ENCODE results near the gene TSPAN14.

TSPAN14 gene

DNA sequence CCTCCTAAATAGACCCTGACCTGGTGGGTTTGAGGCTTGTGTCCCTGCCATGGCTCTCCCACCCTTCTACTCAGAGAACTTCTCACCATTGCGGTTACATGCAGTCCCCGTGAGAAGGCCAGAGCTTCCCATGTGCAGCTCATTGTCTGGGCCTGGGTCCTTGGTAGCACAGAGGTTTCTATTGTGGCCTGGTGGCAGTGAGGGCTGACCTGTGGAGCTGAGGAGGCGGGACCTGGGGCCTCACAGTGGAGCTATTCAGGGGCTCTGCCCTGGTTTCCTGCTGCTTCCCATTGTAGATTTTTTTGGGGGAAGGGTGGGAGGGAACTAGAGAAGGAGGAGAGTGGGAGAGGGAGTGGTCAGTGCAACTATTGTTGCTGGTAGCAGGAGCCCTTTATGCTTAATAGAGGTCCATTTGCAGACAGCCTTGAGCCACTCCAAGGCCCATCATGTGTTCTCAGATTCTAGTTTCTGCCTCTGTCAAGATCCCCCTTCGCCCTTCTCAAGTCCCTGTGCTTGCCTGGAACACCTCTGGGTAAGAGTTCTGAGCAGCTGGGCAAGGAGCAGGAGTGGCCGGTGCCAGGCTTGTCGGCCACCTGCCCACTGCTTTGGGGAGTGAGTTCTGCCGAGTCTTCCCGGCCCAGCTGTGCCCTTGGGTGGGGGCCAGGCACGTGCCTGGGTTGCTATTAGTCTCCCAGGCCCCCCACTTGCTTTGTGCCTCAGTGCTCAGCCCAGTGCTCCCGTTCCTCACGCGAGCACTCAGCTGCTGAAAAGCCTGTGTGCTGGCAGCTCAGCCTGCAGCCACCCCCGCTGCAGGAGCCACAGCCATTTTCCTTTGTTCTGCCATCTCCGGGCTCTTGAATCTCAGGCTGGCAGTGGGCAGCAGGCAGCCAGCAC lies 10.7 kb downstream of the TSPAN14 start:
- WGBS, 2 experiments (ENCODE audit: insufficient coverage in 2 of 2): 27 to 39% methylated on average over 12 to 13 of the region's 14 CpGs
- Histone ChIP-seq H3K9me3 (ENCODE audit: control insufficient read depth, low read length) (no peaks in the 10 kb centered on the region), H3K36me3 (ENCODE audit: control insufficient read depth, insufficient read depth, low read length) (peaks cover 20% of the 10 kb centered on the region), H3K4me1 (ENCODE audit: control insufficient read depth, insufficient read depth, low read length, poor library complexity, severe bottlenecking) (peaks cover 84% of the 10 kb centered on the region), H3K4me3 (ENCODE audit: extremely low read depth, insufficient read depth, low read length, poor library complexity, severe bottlenecking) (no peak overlapping the region), H3K27ac (ENCODE audit: low read depth, low read length, severe bottlenecking) (peak overlapping the region; percentile 93)

DNA sequence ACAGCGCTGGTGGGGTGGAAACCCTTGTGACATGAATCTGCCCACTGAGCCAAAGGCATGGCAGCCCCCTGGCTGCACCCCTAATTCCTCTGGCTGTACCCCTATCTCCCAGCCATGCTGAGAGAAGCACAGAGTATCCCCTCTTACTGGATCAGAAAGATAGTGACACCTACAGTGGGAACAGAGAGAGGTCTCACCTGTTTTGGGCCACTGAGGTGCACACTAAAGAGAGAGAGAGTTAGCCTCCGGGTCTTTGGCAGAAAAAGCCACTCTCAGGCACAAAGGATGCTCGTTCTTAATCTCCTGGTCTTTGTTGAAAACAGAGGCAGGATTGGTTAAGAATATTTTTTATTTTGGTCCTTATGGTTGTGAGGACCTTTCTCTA lies 11.3 kb downstream of the TSPAN14 start:
- Histone ChIP-seq H3K9me3 (ENCODE audit: control insufficient read depth, low read length) (no peaks in the 10 kb centered on the region), H3K4me1 (ENCODE audit: control insufficient read depth, insufficient read depth, low read length, poor library complexity, severe bottlenecking) (peaks cover 78% of the 10 kb centered on the region), H3K27ac (ENCODE audit: low read depth, low read length, severe bottlenecking) (peak overlapping the region; percentile 93), H3K4me3 (ENCODE audit: extremely low read depth, insufficient read depth, low read length, poor library complexity, severe bottlenecking) (no peak overlapping the region), H3K36me3 (ENCODE audit: control insufficient read depth, insufficient read depth, low read length) (peaks cover 25% of the 10 kb centered on the region)
- 51 to 65% methylated on average over 2 to 3 of the region's 3 CpGs for WGBS, 2 experiments (ENCODE audit: insufficient coverage in 2 of 2)

DNA sequence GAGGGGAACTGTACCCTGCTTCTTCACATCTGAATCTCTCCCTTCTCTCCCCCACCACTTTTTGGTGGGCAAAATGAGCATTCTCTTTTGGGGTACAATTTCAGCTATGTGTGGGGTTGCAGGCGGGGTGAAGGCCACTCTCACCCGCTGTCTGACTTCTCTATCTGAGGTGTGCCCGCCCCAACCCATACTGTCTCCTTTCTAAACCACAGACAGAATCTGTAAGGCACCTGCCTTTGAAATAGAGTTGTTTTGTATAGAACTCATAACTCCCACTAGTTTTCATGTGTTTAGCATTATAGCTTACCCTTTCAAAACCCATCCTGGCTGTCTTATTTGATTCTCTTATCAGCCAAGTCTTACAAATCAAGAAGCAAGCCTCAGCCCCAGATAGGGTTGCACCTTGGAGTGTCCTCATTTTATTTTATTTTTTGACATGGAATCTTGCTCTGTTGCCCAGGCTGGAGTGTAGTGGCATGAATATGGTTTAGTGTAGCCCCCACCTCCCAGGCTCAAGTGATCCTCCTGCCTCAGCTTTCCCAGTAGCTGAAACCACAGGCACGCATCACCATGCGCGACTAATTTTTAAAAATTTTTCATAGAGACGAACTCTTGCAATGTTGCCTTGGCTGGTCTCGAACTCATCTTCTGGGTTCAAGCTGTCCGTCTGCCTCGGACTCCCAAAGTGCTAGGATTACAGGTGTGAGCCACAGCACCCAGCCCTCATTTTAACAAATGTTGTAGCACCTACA lies 11.9 kb downstream of the TSPAN14 start:
- 87 to 96% methylated on average over 7 of the region's 10 CpGs for WGBS, 2 experiments (ENCODE audit: insufficient coverage in 2 of 2)
- no peaks in the 10 kb centered on the region for H3K9me3 ChIP-seq (ENCODE audit: control insufficient read depth, low read length)
- H3K4me1 ChIP-seq (ENCODE audit: control insufficient read depth, insufficient read depth, low read length, poor library complexity, severe bottlenecking): peaks cover 72% of the 10 kb centered on the region
- no peak overlapping the region for H3K4me3 ChIP-seq (ENCODE audit: extremely low read depth, insufficient read depth, low read length, poor library complexity, severe bottlenecking)
- no peak overlapping the region for H3K27ac ChIP-seq (ENCODE audit: low read depth, low read length, severe bottlenecking)
- H3K36me3 ChIP-seq (ENCODE audit: control insufficient read depth, insufficient read depth, low read length): peaks cover 28% of the 10 kb centered on the region

- Histone ChIP-seq H3K36me3 (ENCODE audit: control insufficient read depth, insufficient read depth, low read length) (peaks cover 28% of the 10 kb centered on the region), H3K27ac (ENCODE audit: low read depth, low read length, severe bottlenecking) (no peak overlapping the region), H3K4me3 (ENCODE audit: extremely low read depth, insufficient read depth, low read length, poor library complexity, severe bottlenecking) (no peak overlapping the region), H3K4me1 (ENCODE audit: control insufficient read depth, insufficient read depth, low read length, poor library complexity, severe bottlenecking) (peaks cover 64% of the 10 kb centered on the region), H3K9me3 (ENCODE audit: control insufficient read depth, low read length) (no peaks in the 10 kb centered on the region)
- WGBS, 2 experiments (ENCODE audit: insufficient coverage in 2 of 2): 92 to 93% methylated on average over 7 to 8 of the region's 10 CpGs
Measured at GRCh38 chr10:80466724-80467326, 12.7 kb downstream of the TSPAN14 start.

DNA sequence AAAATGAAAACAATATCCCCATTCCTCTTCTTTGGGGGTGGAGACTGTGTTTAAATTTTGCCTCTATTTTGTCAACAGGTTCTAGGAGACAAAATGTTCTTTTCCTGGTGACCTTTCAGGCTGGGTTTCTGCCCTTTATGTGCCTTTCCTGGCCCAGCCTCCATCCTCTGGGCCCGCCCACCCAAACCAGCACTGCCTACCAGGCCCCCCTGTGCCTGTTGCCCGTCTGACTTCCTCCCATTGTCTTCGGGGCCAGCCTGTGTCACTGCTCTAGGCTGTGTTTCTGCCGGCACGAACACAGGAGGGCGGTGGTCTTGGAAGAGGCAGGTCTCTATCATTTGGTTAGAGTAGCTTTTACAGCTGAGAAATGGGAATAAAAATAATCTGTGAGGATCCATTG lies 13.9 kb downstream of the TSPAN14 start:
- H3K9me3 ChIP-seq (ENCODE audit: control insufficient read depth, low read length): no peaks in the 10 kb centered on the region
- peaks cover 53% of the 10 kb centered on the region for H3K4me1 ChIP-seq (ENCODE audit: control insufficient read depth, insufficient read depth, low read length, poor library complexity, severe bottlenecking)
- peaks cover 35% of the 10 kb centered on the region for H3K36me3 ChIP-seq (ENCODE audit: control insufficient read depth, insufficient read depth, low read length)
- WGBS, 2 experiments (ENCODE audit: insufficient coverage in 2 of 2): 20 to 40% methylated on average over 1 of the region's 6 CpGs
- H3K27ac ChIP-seq (ENCODE audit: low read depth, low read length, severe bottlenecking): peak overlapping the region; percentile 60
- no peak overlapping the region for H3K4me3 ChIP-seq (ENCODE audit: extremely low read depth, insufficient read depth, low read length, poor library complexity, severe bottlenecking)

DNA sequence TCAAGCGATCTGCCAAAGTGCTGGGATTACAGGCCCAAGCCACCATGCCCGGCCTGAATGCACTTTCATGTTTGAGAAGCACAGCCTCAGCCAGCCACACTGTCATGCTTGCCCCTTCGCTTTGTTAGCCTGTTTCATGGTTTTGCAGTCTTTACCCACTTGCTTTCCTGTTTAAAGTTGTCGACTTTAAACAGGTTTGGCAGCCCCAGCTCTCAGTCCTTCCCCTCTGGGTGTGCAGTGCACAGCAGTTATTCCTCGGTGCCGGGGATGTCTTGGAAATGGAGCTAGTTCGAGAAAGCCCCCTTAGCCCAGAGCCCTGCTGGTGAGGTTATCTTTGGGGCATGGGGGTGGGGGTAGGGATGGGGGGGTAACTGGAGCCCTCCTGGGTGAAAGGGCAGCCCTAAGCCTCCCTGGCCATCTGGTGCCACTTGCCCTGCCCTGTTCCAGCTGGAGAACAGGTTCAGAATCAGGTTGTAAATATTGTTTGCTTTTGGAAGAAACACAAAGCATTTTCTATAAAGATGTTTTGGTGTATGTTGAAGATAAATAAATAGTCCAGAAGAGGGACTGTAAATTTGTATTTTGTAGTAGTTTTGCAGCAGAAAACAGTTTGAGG lies 14.8 kb downstream of the TSPAN14 start:
- Histone ChIP-seq H3K27ac (ENCODE audit: low read depth, low read length, severe bottlenecking) (no peak overlapping the region), H3K4me3 (ENCODE audit: extremely low read depth, insufficient read depth, low read length, poor library complexity, severe bottlenecking) (no peak overlapping the region), H3K36me3 (ENCODE audit: control insufficient read depth, insufficient read depth, low read length) (peaks cover 40% of the 10 kb centered on the region), H3K9me3 (ENCODE audit: control insufficient read depth, low read length) (no peaks in the 10 kb centered on the region), H3K4me1 (ENCODE audit: control insufficient read depth, insufficient read depth, low read length, poor library complexity, severe bottlenecking) (peaks cover 53% of the 10 kb centered on the region)
- WGBS, 2 experiments (ENCODE audit: insufficient coverage in 2 of 2): 85 to 90% methylated on average over 5 to 6 of the region's 7 CpGs

- Histone ChIP-seq H3K9me3 (ENCODE audit: control insufficient read depth, low read length) (no peaks in the 10 kb centered on the region), H3K4me3 (ENCODE audit: extremely low read depth, insufficient read depth, low read length, poor library complexity, severe bottlenecking) (no peak overlapping the region), H3K4me1 (ENCODE audit: control insufficient read depth, insufficient read depth, low read length, poor library complexity, severe bottlenecking) (peaks cover 53% of the 10 kb centered on the region), H3K27ac (ENCODE audit: low read depth, low read length, severe bottlenecking) (no peak overlapping the region), H3K36me3 (ENCODE audit: control insufficient read depth, insufficient read depth, low read length) (peaks cover 44% of the 10 kb centered on the region)
- WGBS, 2 experiments (ENCODE audit: insufficient coverage in 2 of 2): 80 to 100% methylated on average over 2 of the region's 3 CpGs
Measured at GRCh38 chr10:80470266-80470665, 16.2 kb downstream of the TSPAN14 start.

DNA sequence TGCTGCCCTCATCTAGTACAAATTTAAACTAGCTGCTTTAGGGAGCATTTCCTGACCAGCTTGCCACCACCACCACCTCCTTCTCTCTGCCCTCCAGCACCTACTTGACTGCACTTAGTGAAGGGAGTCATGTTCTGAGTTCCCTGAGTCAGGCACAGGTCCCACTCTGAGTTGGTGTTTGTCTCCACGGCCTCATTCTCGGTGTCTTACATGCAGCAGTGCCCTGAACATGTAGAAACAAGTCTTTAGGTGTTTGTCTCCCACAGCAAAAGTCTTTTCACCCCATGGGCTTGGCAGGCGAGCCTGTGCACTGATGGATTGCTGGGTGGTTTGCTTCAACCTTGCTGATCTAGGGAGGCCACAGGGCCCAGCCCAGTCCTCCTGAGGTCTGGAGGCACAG lies 16.9 kb downstream of the TSPAN14 start:
- no peak overlapping the region for H3K4me3 ChIP-seq (ENCODE audit: extremely low read depth, insufficient read depth, low read length, poor library complexity, severe bottlenecking)
- H3K4me1 ChIP-seq (ENCODE audit: control insufficient read depth, insufficient read depth, low read length, poor library complexity, severe bottlenecking): peaks cover 53% of the 10 kb centered on the region
- WGBS, 2 experiments (ENCODE audit: insufficient coverage in 2 of 2): 95 to 100% methylated on average over 2 of the region's 3 CpGs
- H3K36me3 ChIP-seq (ENCODE audit: control insufficient read depth, insufficient read depth, low read length): peaks cover 50% of the 10 kb centered on the region
- no peaks in the 10 kb centered on the region for H3K9me3 ChIP-seq (ENCODE audit: control insufficient read depth, low read length)
- no peak overlapping the region for H3K27ac ChIP-seq (ENCODE audit: low read depth, low read length, severe bottlenecking)

GRCh38 chr10:80471715-80472233 lies 17.7 kb downstream of the TSPAN14 start:
- Histone ChIP-seq H3K27ac (ENCODE audit: low read depth, low read length, severe bottlenecking) (no peak overlapping the region), H3K4me3 (ENCODE audit: extremely low read depth, insufficient read depth, low read length, poor library complexity, severe bottlenecking) (no peak overlapping the region), H3K9me3 (ENCODE audit: control insufficient read depth, low read length) (no peaks in the 10 kb centered on the region), H3K4me1 (ENCODE audit: control insufficient read depth, insufficient read depth, low read length, poor library complexity, severe bottlenecking) (peaks cover 57% of the 10 kb centered on the region), H3K36me3 (ENCODE audit: control insufficient read depth, insufficient read depth, low read length) (peaks cover 51% of the 10 kb centered on the region)
- WGBS, 2 experiments (ENCODE audit: insufficient coverage in 2 of 2): 89 to 94% methylated on average over 4 of the region's 4 CpGs
